Tibial nerve (tissue), 3 donors: ENCODE measurements around the gene ERFL.

Experiments
- POLR2A ChIP-seq, 2 donors: fragments of 450-650 bp; IDR thresholded peaks; one replicate each; pipeline ENCODE4 v1.6.1; 2017; ENCODE audit warnings: antibody characterized with exemption in 2 of 2, mild to moderate bottlenecking in 2 of 2, moderate library complexity in 2 of 2
- TF ChIP-seq, protein P1 (sequence below), 5 experiments: fragments of 200-600 bp in 3 of 5; fragments of 450-650 bp in 2 of 5; sonication (generic) in 3 of 5; IDR thresholded peaks; one replicate each; pipeline ENCODE4 v1.5.1; 2016 to 2019; ENCODE audit warnings: antibody characterized with exemption in 5 of 5, mild to moderate bottlenecking in 3 of 5, moderate library complexity in 2 of 5

GRCh38 chr19:41967054-41967783 lies 39.0 kb upstream of the ERFL start:
- TF ChIP-seq, protein P1, sequence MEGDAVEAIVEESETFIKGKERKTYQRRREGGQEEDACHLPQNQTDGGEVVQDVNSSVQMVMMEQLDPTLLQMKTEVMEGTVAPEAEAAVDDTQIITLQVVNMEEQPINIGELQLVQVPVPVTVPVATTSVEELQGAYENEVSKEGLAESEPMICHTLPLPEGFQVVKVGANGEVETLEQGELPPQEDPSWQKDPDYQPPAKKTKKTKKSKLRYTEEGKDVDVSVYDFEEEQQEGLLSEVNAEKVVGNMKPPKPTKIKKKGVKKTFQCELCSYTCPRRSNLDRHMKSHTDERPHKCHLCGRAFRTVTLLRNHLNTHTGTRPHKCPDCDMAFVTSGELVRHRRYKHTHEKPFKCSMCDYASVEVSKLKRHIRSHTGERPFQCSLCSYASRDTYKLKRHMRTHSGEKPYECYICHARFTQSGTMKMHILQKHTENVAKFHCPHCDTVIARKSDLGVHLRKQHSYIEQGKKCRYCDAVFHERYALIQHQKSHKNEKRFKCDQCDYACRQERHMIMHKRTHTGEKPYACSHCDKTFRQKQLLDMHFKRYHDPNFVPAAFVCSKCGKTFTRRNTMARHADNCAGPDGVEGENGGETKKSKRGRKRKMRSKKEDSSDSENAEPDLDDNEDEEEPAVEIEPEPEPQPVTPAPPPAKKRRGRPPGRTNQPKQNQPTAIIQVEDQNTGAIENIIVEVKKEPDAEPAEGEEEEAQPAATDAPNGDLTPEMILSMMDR (IDR thresholded peaks at IDR 0.05): no peak
- TF ChIP-seq POLR2A (IDR thresholded peaks at IDR 0.05): no peak
